GM19328 (cell line): ENCODE results near the gene SIX3.

Source experiments
- ATAC-seq: cut with Tn5 transposase; IDR thresholded peaks from one replicate; pipeline ENCODE4 v1.9.1; 2021; ENCODE audit warnings: mild to moderate bottlenecking, moderate library complexity; ENCODE audit not compliant: unreplicated experiment

The SIX3 gene

GRCh38 chr2:44942304-44943030 is 965 bp downstream of the SIX3 start:
- ATAC-seq: no peak

DNA sequence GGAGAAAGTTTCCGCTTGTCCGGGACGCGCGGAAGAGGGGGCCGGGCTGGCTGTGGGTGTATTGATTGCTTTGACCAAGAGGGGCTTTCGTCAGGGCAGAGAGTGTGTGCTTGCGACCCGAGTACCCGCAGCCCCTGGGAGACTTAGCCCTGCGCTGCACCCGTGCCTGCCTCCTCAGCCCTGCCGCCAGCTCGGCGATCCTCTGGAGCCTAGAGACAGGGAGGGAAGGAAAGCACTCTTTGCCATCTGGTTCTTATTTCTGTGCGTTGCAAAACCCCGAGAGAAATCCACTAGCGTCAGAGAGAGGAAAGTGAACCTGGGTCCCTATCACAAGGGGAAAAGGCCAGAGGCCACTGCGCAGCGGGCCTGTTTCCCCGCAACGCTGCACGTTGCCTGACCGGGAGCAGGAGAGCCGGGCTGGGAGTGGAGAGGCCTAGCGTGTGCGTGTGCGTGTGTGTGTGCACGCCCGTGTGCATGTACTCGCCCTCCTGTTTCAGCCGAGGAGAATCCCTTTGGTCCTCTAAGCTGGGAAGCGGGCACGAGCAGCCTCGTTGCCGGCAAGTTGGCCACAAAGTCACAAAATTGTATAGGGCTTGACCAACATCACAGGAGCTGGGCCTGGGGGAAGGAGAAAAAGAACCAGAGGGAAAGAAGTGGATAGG is 1.7 kb downstream of the SIX3 start:
- no peak for ATAC-seq

- ATAC-seq: no peak
Observed at GRCh38 chr2:44943693-44944101, 2.2 kb downstream of the SIX3 start.

DNA sequence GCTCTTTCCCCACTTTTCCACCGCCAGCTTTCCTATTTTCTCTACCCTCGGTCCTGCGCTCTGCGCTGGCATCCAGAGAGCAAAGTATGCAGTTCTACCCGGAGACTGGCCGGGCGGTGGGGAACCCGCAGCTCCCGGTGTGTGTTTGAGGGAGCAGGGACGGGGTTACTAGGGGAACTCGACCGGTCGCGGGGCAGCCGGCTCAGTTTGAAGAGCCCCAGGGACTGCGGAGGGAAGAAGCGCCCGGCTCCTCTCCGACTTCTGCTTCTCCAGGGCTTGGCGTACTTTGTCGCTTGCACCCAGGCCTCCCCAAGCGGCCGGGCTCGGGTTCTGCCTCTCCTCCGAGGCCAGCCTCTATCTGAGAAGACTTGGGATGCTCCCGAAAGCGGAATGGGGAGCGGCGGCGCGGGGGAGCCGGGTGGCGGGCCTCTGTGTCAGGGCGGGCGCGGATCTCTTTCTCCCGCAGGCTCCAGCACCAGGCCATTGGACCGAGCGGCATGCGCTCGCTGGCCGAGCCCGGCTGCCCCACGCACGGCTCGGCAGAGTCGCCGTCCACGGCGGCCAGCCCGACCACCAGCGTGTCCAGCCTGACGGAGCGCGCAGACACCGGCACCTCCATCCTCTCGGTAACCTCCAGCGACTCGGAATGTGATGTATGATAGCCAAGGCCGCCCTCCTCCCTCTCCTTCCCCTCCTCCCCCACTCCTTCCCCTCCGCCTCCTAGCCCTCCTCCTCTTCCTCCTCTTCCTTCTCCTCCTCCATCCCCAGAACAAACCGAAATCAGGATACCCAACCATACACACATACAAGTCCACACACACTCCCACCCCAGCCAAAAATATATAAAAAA is 2.8 kb downstream of the SIX3 start:
- no peak for ATAC-seq

GRCh38 chr2:44944952-44945612 is 3.6 kb downstream of the SIX3 start:
- ATAC-seq: no peak

DNA sequence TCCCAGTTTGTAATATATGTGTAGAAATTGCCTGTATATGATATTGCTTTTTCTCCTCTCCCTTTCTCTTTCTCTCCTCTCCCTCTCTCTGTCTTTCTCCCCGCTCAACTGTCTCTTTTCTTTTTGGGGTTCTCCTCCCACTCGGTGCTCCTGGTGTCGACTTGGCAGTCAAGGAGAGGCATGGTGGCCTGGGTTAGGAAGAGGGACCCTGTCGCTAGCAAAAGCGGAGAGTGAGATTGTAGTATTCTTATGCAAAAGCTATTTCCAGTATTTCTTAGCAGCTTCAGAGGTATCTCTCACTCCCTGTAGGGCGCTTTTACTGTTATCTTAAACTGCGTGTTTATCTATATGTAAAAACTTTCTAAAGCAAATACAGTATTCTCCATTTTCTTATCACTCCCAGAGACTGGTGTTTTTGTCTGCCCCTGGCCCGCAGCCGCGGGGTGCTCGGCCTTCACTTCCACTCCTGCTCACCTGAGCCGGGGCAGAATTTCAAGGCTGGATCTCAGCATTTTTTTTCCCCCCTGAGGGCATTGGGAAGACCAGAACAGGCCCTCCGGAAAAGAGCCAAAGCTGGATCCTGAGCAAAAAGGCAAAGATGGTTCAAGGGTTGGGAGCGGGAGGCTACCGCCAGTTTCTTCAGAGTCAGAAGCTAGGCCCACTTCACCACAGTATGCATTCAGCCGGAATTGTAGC is 4.3 kb downstream of the SIX3 start:
- ATAC-seq: no peak

GRCh38 chr2:44946372-44947027 is 5.0 kb downstream of the SIX3 start:
- no peak for ATAC-seq

DNA sequence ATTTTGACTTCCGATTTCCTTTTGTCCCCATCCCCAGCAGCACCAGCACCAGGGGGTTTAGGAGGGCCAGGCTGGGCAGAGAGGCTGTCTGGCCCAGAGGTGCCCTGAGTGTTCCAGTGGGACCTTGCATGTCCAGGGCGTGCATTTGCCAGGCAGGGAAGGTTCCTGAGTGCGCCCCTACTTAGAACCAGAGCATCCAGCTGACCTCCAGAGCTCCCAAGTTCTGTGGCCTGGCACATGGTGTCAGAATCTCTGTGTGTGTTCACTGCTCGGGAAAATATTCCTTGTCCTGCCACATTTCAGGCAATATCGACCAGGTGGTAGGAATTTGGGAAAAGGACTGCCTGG is 5.5 kb downstream of the SIX3 start:
- no peak for ATAC-seq

DNA sequence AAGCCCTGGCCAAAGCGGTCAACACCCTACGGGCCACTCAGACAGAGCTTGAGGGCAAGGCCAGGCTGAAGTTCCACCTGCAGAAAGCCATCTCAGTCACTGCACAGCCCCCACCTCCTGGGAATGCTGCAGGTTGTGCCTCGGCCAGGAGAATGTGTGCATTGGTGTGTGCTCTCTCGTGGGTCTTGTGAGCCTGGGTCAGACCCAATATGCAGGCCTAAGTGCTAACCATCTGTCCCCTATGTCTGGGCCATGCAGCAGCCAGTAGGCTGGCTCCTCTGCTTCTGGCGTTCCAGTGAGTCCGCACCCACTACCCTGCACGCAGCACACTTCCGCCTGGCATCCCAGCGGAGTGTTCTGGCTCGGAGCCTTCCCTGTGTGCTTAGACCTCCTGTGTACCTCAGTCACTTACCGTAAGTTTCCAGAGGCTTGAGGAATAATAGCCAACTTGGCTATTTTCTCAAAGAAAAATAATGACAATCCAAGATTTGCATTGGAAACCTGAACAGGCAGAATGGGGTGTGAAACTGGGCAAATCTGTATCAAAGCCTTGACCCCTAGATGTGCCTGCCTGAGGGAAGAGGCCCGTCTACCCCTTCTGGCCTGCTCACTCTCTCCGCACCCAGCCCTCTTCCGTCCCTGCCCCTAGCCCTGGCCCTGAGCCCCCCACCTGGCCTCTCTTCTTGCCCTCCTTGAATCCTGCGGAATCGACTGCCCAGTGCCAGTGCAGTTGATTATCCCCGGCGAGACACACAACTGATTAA is 7.2 kb downstream of the SIX3 start:
- ATAC-seq: no peak

DNA sequence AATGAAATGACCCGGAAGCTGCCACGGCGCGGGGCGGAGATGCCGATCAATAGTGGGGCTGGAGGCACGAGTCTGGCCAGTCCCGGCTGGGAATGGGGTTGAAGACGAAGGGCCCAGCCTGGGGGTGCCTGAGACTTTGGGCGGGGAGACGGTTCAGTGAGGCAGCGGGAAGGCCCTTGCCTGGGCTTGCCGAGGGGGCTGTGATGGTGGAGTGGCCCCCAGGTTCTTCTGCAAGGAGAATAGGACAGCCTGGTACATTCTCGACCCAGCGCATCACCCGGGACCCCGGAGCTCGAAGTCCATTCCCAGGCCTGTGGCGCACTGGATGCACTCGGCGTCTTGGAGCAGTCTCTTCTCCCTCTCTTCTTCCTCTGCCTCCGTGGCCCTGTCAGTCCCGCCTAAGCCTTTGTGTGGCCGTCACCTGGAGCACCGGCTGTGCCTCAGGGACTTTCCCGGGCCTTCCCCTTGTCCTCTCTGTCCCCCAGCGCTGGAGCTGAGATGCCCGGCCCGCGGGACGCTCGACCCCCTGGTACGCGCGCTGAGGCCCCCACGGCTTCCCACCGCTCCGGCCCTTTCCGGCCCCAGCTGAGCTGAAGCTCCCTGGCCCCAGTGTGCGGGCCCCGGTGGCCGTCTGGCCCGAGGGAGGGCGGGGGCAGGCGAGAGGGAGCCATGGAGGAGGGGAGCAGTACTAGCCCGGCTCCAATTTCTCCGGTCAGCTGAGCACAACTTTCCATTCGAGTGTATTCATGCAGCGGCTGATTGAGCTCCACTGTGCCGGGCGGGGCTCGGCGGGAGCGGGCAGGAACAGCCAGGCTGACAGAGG is 8.0 kb downstream of the SIX3 start:
- no peak for ATAC-seq

DNA sequence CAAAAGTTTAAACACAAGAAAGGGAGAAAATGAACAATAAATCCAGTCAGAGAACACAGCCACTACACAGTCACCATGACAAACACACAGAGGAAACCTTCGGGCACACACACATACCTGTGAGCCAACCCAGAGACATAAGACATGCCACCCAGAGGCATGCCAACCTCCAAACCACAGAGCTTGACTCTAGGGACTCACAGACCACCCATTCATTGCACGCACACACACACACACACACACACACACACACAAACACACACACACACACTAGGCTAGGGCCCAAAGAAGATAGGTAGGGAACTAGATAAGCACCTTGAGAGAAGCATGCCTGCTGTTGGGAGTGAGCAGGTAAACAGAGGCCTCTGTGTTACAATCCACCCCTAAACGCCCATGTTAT is 9.1 kb downstream of the SIX3 start:
- ATAC-seq: no peak

- no peak for ATAC-seq
Observed at GRCh38 chr2:44951124-44951523, 9.6 kb downstream of the SIX3 start.

- no peak for ATAC-seq
Observed at GRCh38 chr2:44951714-44952113, 10.2 kb downstream of the SIX3 start.

GRCh38 chr2:44952143-44952805 is 10.8 kb downstream of the SIX3 start:
- ATAC-seq: no peak

DNA sequence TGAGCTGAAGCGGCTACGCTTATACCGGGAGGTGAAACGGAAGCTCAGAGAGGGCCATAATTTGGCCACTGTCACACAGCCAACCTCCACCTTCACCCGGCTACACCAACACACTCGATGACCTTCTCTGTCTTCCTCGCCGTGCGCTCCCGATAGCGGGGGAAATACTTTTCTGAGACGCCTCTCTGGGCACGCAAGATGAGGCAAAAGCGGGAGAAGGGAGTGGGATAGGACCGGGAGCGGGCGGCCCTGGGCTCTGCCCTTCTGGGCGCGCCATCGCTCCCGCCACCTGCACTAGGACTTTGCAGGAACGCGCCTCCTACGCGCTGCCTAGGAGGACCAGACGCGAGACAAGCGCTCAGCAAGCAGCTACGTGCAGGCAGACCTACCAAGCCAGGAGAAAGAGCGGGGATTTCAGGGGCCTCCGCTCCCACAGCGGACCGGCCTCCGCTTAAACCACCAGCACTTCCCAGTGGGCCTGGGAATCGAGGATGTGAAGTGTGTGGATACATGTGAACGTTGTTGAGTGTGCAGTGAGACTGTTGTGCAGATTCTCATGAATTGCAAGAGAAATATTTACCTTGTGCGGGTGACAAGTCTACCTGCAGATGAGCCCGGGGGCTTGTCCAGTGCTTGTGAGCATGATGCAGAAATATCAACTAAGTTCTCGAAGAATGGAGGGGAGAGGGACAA is 11.4 kb downstream of the SIX3 start:
- no peak for ATAC-seq

- no peak for ATAC-seq
Observed at GRCh38 chr2:44953499-44953883, 12.0 kb downstream of the SIX3 start.

DNA sequence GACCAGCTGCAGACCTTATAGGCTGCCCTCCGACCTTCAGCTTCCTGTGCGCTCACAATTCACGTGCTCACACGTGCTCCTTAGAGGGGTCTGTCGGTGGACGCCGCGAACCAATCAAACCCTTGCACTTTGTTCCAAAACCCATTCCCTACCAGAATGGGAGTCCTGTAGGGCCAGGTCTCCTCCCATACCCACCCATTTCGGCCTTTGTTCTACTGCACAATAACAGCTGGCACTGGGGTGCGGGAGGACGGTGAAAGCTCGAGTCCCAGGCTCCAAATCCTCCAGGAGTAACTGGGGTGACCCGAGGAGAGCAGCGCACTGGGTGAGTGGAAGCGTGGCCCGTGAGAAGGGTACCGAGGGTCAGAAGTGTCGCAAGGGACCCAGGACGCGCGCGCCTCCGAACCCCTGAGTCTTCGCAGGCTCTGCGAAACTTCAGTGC is 13.0 kb downstream of the SIX3 start:
- ATAC-seq: no peak
